Omental fat pad (tissue), 4 donors: ENCODE measurements around the gene OR4E1. TPM values are rescaled to one million over a fixed set of nuclear protein-coding genes. Genes with fewer than 3 reads are reported as not detected.
"Not testable (repeated sequence)": the region's sequence is repeated elsewhere in the genome, so short reads cannot be mapped to it uniquely, and the experiment has no call there.

Source experiments
- ATAC-seq: fragments of 150-250 bp; one replicate; pipeline ENCODE4 v1.9.1; 2016; ENCODE audit warnings: mild to moderate bottlenecking, moderate library complexity; ENCODE audit not compliant: low FRiP score
- DNase-seq: peaks from one replicate; pipeline ENCODE4 v3.0.0-alpha.2; 2019; ENCODE audit warnings: low spot score
- CTCF ChIP-seq, 3 donors: fragments of 450-650 bp; IDR thresholded peaks; one replicate each; pipeline ENCODE4 v1.5.1; 2016 to 2017; ENCODE audit warnings: antibody characterized with exemption in 3 of 3, mild to moderate bottlenecking in 3 of 3, moderate library complexity in 2 of 3
- small RNA-seq: library from RNA; depleted of rRNA; stranded (forward); fragments of <200 nt; gene quantifications from one replicate; pipeline ENCODE3, GENCODE V24; 2016
- total RNA-seq, 4 donors: library from RNA; depleted of rRNA; stranded (reverse); fragments of >200 nt; gene quantifications; one replicate each; pipeline ENCODE4 v1.1.0, GENCODE V29; 2016

OR4E1 gene
- total RNA-seq, 4 donors from 2014 or later, result not detected

DNA sequence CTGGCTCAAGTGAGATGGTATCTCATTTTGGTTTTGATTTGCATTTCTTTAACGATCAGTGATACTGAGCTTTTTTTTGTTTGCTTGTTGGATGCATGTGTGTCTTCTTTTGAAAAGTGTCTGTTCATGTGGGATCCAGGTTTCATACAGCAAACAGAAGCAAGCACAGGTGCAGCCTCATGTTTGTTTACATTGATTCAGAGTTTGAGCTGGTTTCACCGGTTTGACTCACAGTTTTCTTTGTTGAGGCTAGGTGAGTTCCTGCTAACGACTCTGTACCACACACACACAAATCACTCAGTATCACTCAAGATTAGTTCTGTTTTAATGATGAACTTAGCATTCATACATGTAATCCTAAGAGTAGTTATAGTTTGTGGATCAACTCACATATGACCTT, 42.5 kb downstream of the OR4E1 start:
- DNase-seq (no peak), ATAC-seq (no peak)
- TF ChIP-seq CTCF (IDR thresholded peaks at IDR 0.05), result no peak

- not testable (repeated sequence) for DNase-seq, ATAC-seq
Measured at GRCh38 chr14:21630503-21630902, 43.1 kb downstream of the OR4E1 start.

DNA sequence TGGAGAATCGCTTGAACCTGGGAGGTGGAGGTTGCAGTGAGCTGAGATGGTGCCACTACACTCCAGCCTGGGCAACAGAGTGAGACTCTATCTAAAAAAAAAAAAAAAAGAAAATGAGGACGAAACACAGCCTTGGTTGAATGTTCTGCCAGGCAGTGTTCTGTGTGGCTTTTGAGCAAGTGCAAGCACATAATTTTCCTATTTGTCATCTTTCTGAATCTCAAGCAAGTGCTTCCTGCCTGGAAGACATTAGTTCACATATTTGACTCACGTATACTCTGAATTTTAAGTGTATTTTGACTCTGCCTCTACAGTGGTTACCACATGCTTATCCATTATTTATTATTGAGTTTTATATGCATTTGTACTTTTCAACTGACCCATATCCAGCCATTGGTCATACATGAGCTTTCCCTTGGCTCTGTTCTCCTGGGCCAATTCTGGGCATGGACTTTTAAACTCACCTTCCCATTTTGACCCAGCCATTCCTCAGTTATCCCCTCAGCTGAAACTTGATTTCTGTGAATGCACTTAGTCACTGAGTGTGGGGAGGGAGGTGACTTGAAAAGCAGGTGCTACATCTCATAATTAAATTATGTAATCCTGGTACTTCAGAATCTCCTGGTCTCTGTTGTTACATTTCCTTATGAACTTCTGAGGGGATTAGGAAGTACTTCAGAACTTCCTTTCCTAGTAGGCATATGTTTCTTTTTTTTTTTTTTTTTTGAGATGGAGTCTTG, 47.0 kb downstream of the OR4E1 start:
- no peak for ATAC-seq
- TF ChIP-seq CTCF (IDR thresholded peaks at IDR 0.05), result no peak

More for the DNA sequence above, 47.0 kb downstream of the OR4E1 start:
- DNase-seq, result no peak

Small RNAs within 50 kb of the gene (small RNA-seq; reads per million reads assigned to genes)
- gene AC243972.3, result not detected

Other genes with a start within 250 kb of the OR4E1 start
- 10 to 100 TPM; 40.6 to 65.6 (median 54.7) TPM for gene CHD8, start 217.7 kb downstream of the OR4E1 start, total RNA-seq
- 10 to 100 TPM; 21.3 to 30.0 (median 25.6) TPM for gene RAB2B, start 196.9 kb downstream of the OR4E1 start, total RNA-seq
- gene TOX4, start 196.6 kb downstream of the OR4E1 start, total RNA-seq, result 10 to 100 TPM; 37.8 to 79.6 (median 56.8) TPM
- 10 to 100 TPM; 39.5 to 71.4 (median 47.4) TPM for gene METTL3, start 162.5 kb downstream of the OR4E1 start, total RNA-seq
- 1 to 10 TPM; 1.7 to 5.3 (median 3.9) TPM for gene SALL2, start 147.5 kb downstream of the OR4E1 start, total RNA-seq
- not detected for gene OR10G3, start 93.7 kb downstream of the OR4E1 start, total RNA-seq
- not detected for gene OR10G2, start 38.9 kb downstream of the OR4E1 start, total RNA-seq
- gene OR4E2, start 20.0 kb downstream of the OR4E1 start, total RNA-seq, result not detected